WTC11 (cell line): ENCODE measurements around the gene CFAP299. TPM values are rescaled to one million over a fixed set of nuclear protein-coding genes. Genes with fewer than 3 reads are reported as not detected.

Source experiments
- ATAC-seq: fragments of 200-7000 bp; cut with Tn5 transposase; 2 replicates; pipeline ENCODE4 v1.10.0; 2021; ENCODE audit warnings: mild to moderate bottlenecking, moderate library complexity
- CTCF ChIA-PET: fragments of 300-600 bp; sonication (Branson Sonifier 250); formaldehyde crosslinking; loops from one replicate; lab custom pipeline; 2021; ENCODE audit warnings: antibody characterized with exemption; lab: Charles Lee
- POLR2A ChIA-PET: fragments of 350-600 bp; sonication (Branson Sonifier 250); formaldehyde crosslinking; loops from one replicate; lab custom pipeline; 2021; ENCODE audit warnings: antibody characterized with exemption; lab: Charles Lee
- DNase-seq: peaks from one replicate; pipeline ENCODE4 v3.0.0; 2021; ENCODE audit warnings: low spot score
- H3K27ac Mint-ChIP-seq: 2 replicates; pipeline ENCODE4 v1.8.0; 2021; ENCODE audit warnings: mixed read lengths
- H3K27me3 Mint-ChIP-seq: 2 replicates; pipeline ENCODE4 v1.8.0; 2021; ENCODE audit warnings: low read depth, mild to moderate bottlenecking, moderate library complexity, mixed read lengths
- H3K36me3 Mint-ChIP-seq: 2 replicates; pipeline ENCODE4 v1.8.0; 2021; ENCODE audit warnings: mixed read lengths
- H3K4me1 Mint-ChIP-seq: 2 replicates; pipeline ENCODE4 v1.8.0; 2022; ENCODE audit warnings: mixed read lengths
- H3K4me3 Mint-ChIP-seq: 2 replicates; pipeline ENCODE4 v1.8.0; 2021; ENCODE audit warnings: mild to moderate bottlenecking, moderate library complexity, mixed read lengths
- H3K9me3 Mint-ChIP-seq: 2 replicates; pipeline ENCODE4 v1.8.0; 2021; ENCODE audit warnings: mixed read lengths
- CBFB ChIP-seq: sonication (generic); formaldehyde crosslinking; IDR thresholded peaks from 2 replicates; pipeline ENCODE4 v1.8.1; 2022; ENCODE audit warnings: mild to moderate bottlenecking, low read depth, missing genetic modification reagents
- E2F4 ChIP-seq: sonication (generic); formaldehyde crosslinking; IDR thresholded peaks from 2 replicates; pipeline ENCODE4 v1.8.1; 2022; ENCODE audit warnings: low read depth, mild to moderate bottlenecking, moderate library complexity, missing genetic modification reagents, borderline replicate concordance
- E2F5 ChIP-seq: sonication (generic); formaldehyde crosslinking; IDR thresholded peaks from 2 replicates; pipeline ENCODE4 v1.8.1; 2022; ENCODE audit warnings: mild to moderate bottlenecking, moderate library complexity, missing genetic modification reagents
- ERG ChIP-seq: fragments of 250-450 bp; sonication (Bioruptor Pico); IDR thresholded peaks from 2 replicates; pipeline ENCODE4 v1.8.0; 2021; ENCODE audit warnings: mild to moderate bottlenecking
- JAZF1 ChIP-seq: fragments of 250-450 bp; sonication (Bioruptor Pico); IDR thresholded peaks from 2 replicates; pipeline ENCODE4 v1.9.0; 2021; ENCODE audit warnings: moderate library complexity, mild to moderate bottlenecking, inconsistent platforms
- KAT7 ChIP-seq: sonication (generic); formaldehyde crosslinking; IDR thresholded peaks from 2 replicates; pipeline ENCODE4 v1.8.1; 2023; ENCODE audit warnings: missing genetic modification reagents, mild to moderate bottlenecking, borderline replicate concordance
- MLX ChIP-seq: sonication (generic); formaldehyde crosslinking; IDR thresholded peaks from 2 replicates; pipeline ENCODE4 v1.8.1; 2023; ENCODE audit warnings: mild to moderate bottlenecking, missing genetic modification reagents, moderate library complexity
- PRRX2 ChIP-seq: fragments of 250-450 bp; sonication (Bioruptor Pico); IDR thresholded peaks from 2 replicates; pipeline ENCODE4 v1.8.0; 2021; ENCODE audit warnings: mild to moderate bottlenecking
- TP53 ChIP-seq: sonication (generic); formaldehyde crosslinking; IDR thresholded peaks from 2 replicates; pipeline ENCODE4 v1.8.1; 2023; ENCODE audit warnings: mild to moderate bottlenecking, missing genetic modification reagents
- USF1 ChIP-seq: sonication (generic); formaldehyde crosslinking; IDR thresholded peaks from 2 replicates; pipeline ENCODE4 v1.8.0; 2022; ENCODE audit warnings: mild to moderate bottlenecking, missing genetic modification reagents
- ZNF416 ChIP-seq: fragments of 250-450 bp; sonication (Bioruptor Pico); IDR thresholded peaks from 2 replicates; pipeline ENCODE4 v1.9.0; 2021; ENCODE audit warnings: mild to moderate bottlenecking, inconsistent platforms
- total RNA-seq: library from RNA; stranded (reverse); gene quantifications from 3 replicates; pipeline ENCODE4 v1.2.3, GENCODE V29; 2021
- TF ChIP-seq, protein P1 (sequence below): sonication (generic); formaldehyde crosslinking; IDR thresholded peaks from 2 replicates; pipeline ENCODE4 v1.8.0; 2023; ENCODE audit warnings: missing genetic modification reagents
- TF ChIP-seq, protein P2 (sequence below): sonication (generic); formaldehyde crosslinking; IDR thresholded peaks from 2 replicates; pipeline ENCODE4 v1.8.1; 2023; ENCODE audit warnings: mild to moderate bottlenecking, missing genetic modification reagents, moderate library complexity
- TF ChIP-seq, protein P3 (sequence below): sonication (generic); formaldehyde crosslinking; IDR thresholded peaks from 2 replicates; pipeline ENCODE4 v1.8.0; 2022; ENCODE audit warnings: mild to moderate bottlenecking, missing genetic modification reagents
- TF ChIP-seq, protein P4 (sequence below): sonication (generic); formaldehyde crosslinking; IDR thresholded peaks from 2 replicates; pipeline ENCODE4 v1.8.0; 2022; ENCODE audit warnings: missing genetic modification reagents

CFAP299 gene
- total RNA-seq, 1 experiment from 2014 or later, result not detected

DNA sequence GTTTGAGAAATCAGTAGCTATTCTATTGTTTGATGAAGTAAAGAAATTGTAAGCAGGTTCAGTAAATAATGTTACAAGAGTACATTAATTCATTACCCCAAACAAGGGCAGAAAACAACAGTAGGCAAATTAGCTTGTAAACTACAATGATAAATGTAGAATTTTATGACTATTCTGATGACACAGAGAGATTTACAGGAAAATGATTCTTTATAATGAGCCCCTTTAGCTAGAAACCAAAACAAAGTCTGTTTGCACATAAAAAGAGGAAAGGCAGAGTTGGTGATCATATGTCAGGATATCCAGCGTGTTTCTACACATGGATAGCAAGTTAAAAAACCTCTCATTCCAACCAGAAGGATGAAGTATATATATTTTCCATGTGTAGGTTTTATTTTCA is 204.8 kb downstream of the CFAP299 start (continued):
- TF ChIP-seq ERG (no peak), JAZF1 (CRISPR knock-in tag) (no peak), E2F4 (no peak), USF1 (CRISPR knock-in tag) (no peak), E2F5 (CRISPR knock-in tag) (no peak), ZNF416 (no peak), TP53 (no peak)
- TF ChIP-seq, protein P1, sequence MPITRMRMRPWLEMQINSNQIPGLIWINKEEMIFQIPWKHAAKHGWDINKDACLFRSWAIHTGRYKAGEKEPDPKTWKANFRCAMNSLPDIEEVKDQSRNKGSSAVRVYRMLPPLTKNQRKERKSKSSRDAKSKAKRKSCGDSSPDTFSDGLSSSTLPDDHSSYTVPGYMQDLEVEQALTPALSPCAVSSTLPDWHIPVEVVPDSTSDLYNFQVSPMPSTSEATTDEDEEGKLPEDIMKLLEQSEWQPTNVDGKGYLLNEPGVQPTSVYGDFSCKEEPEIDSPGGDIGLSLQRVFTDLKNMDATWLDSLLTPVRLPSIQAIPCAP (CRISPR knock-in tag), result no peak
- TF ChIP-seq, protein P2, sequence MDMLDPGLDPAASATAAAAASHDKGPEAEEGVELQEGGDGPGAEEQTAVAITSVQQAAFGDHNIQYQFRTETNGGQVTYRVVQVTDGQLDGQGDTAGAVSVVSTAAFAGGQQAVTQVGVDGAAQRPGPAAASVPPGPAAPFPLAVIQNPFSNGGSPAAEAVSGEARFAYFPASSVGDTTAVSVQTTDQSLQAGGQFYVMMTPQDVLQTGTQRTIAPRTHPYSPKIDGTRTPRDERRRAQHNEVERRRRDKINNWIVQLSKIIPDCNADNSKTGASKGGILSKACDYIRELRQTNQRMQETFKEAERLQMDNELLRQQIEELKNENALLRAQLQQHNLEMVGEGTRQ (CRISPR knock-in tag), result no peak
- TF ChIP-seq, protein P3, sequence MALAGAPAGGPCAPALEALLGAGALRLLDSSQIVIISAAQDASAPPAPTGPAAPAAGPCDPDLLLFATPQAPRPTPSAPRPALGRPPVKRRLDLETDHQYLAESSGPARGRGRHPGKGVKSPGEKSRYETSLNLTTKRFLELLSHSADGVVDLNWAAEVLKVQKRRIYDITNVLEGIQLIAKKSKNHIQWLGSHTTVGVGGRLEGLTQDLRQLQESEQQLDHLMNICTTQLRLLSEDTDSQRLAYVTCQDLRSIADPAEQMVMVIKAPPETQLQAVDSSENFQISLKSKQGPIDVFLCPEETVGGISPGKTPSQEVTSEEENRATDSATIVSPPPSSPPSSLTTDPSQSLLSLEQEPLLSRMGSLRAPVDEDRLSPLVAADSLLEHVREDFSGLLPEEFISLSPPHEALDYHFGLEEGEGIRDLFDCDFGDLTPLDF (CRISPR knock-in tag), result no peak
- TF ChIP-seq, protein P4, sequence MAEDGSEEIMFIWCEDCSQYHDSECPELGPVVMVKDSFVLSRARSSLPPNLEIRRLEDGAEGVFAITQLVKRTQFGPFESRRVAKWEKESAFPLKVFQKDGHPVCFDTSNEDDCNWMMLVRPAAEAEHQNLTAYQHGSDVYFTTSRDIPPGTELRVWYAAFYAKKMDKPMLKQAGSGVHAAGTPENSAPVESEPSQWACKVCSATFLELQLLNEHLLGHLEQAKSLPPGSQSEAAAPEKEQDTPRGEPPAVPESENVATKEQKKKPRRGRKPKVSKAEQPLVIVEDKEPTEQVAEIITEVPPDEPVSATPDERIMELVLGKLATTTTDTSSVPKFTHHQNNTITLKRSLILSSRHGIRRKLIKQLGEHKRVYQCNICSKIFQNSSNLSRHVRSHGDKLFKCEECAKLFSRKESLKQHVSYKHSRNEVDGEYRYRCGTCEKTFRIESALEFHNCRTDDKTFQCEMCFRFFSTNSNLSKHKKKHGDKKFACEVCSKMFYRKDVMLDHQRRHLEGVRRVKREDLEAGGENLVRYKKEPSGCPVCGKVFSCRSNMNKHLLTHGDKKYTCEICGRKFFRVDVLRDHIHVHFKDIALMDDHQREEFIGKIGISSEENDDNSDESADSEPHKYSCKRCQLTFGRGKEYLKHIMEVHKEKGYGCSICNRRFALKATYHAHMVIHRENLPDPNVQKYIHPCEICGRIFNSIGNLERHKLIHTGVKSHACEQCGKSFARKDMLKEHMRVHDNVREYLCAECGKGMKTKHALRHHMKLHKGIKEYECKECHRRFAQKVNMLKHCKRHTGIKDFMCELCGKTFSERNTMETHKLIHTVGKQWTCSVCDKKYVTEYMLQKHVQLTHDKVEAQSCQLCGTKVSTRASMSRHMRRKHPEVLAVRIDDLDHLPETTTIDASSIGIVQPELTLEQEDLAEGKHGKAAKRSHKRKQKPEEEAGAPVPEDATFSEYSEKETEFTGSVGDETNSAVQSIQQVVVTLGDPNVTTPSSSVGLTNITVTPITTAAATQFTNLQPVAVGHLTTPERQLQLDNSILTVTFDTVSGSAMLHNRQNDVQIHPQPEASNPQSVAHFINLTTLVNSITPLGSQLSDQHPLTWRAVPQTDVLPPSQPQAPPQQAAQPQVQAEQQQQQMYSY (CRISPR knock-in tag), result no peak

GRCh38 chr4:80540785-80541469 is 205.4 kb downstream of the CFAP299 start:
- H3K4me3 Mint-ChIP-seq, result no peak overlapping the region
- CTCF ChIA-PET, result no interaction called here
- no peak for TF ChIP-seq CBFB (CRISPR knock-in tag)
- no peak for TF ChIP-seq PRRX2
- TF ChIP-seq MLX (CRISPR knock-in tag), result no peak
- no peak for TF ChIP-seq KAT7 (CRISPR knock-in tag)
- peaks cover 35% of the 10 kb centered on the region for H3K4me1 Mint-ChIP-seq
- no peak overlapping the region for H3K27ac Mint-ChIP-seq
- no peaks in the 10 kb centered on the region for H3K27me3 Mint-ChIP-seq
- no peaks in the 10 kb centered on the region for H3K36me3 Mint-ChIP-seq
- H3K9me3 Mint-ChIP-seq, result no peaks in the 10 kb centered on the region
- POLR2A ChIA-PET, result no interaction called here
- DNase-seq (no peak), ATAC-seq (no peak)
